ENCODE measurements around the gene STAMBPL1.

The STAMBPL1 gene

GRCh38 chr10:88957381-88957780 lies 77.3 kb downstream of the STAMBPL1 start:
- DNase-seq = no peak

GRCh38 chr10:88958721-88959120 lies 78.7 kb downstream of the STAMBPL1 start:
- no peak for DNase-seq

- no peak for DNase-seq
Measured at GRCh38 chr10:88960802-88961201, 80.8 kb downstream of the STAMBPL1 start.

GRCh38 chr10:88961266-88961665 lies 81.2 kb downstream of the STAMBPL1 start:
- DNase-seq = no peak

- no peak for DNase-seq
Measured at GRCh38 chr10:88962336-88962735, 82.3 kb downstream of the STAMBPL1 start.

- no peak for DNase-seq
Measured at GRCh38 chr10:88963318-88963717, 83.3 kb downstream of the STAMBPL1 start.

- no peak for DNase-seq
Measured at GRCh38 chr10:88964360-88964759, 84.3 kb downstream of the STAMBPL1 start.

GRCh38 chr10:88964869-88965415 lies 84.9 kb downstream of the STAMBPL1 start:
- no peak for DNase-seq

GRCh38 chr10:88966797-88967196 lies 86.8 kb downstream of the STAMBPL1 start:
- no peak for DNase-seq

- DNase-seq = no peak
Measured at GRCh38 chr10:88968391-88968790, 88.3 kb downstream of the STAMBPL1 start.

GRCh38 chr10:88971221-88972061 lies 91.4 kb downstream of the STAMBPL1 start:
- no peak for DNase-seq
